SU-DHL-6 (cell line): ENCODE measurements around the gene MYLK3.

Source experiments
- H2AFZ ChIP-seq: fragments of 200-600 bp; sonication (generic); 2 replicates; pipeline ENCODE4 v1.6.1; 2014; ENCODE audit warnings: low read depth, mild to moderate bottlenecking, moderate library complexity, mixed read lengths, antibody characterized with exemption, low read length; ENCODE audit not compliant: severe bottlenecking
- H3F3A ChIP-seq: fragments of 200-600 bp; shearing (Covaris generic); 2 replicates; pipeline ENCODE4 v1.6.0; 2016; ENCODE audit warnings: antibody characterized with exemption, mild to moderate bottlenecking; ENCODE audit not compliant: insufficient read depth
- H3K27ac ChIP-seq: fragments of 200-600 bp; sonication (generic); 2 replicates; pipeline ENCODE4 v1.5.1; 2016; ENCODE audit warnings: low read depth, mild to moderate bottlenecking, low read length, moderate library complexity, mixed read lengths
- H3K27me3 ChIP-seq: fragments of 200-600 bp; sonication (generic), shearing (Covaris generic); 2 replicates; pipeline ENCODE4 v1.6.0; 2014; ENCODE audit warnings: mild to moderate bottlenecking, low read length
- H3K36me3 ChIP-seq: fragments of 200-600 bp; sonication (generic); 2 replicates; pipeline ENCODE4 v1.6.1; 2014; ENCODE audit warnings: mild to moderate bottlenecking, low read length, mixed read lengths
- H3K4me2 ChIP-seq: fragments of 300-600, 200-600 bp; shearing (Covaris generic), sonication (generic); 2 replicates; pipeline ENCODE4 v1.6.0; 2014; ENCODE audit warnings: low read length, low read depth, mild to moderate bottlenecking; ENCODE audit not compliant: poor library complexity, severe bottlenecking
- H3K4me3 ChIP-seq: fragments of 200-600 bp; sonication (generic); 2 replicates; pipeline ENCODE4 v1.5.1; 2014; ENCODE audit warnings: antibody characterized with exemption, low read length, mild to moderate bottlenecking, mixed read lengths; ENCODE audit not compliant: insufficient read depth, poor library complexity, severe bottlenecking
- H3K79me2 ChIP-seq: fragments of 200-600 bp; sonication (generic); 2 replicates; pipeline ENCODE4 v1.6.1; 2014; ENCODE audit warnings: mild to moderate bottlenecking, low read length, moderate library complexity; ENCODE audit not compliant: insufficient read depth
- H3K9ac ChIP-seq: fragments of 200-600 bp; sonication (generic); 2 replicates; pipeline ENCODE4 v1.7.0; 2014; ENCODE audit warnings: mild to moderate bottlenecking, low read length
- H3K9me2 ChIP-seq: fragments of 200-600 bp; sonication (generic); replicated peaks from 2 replicates; pipeline ENCODE4 v1.6.1; 2014; ENCODE audit warnings: low read length; ENCODE audit not compliant: insufficient read depth
- H3K9me3 ChIP-seq: fragments of 200-600 bp; sonication (generic); 2 replicates; pipeline ENCODE4 v1.6.1; 2014; ENCODE audit warnings: low read length, mixed read lengths; ENCODE audit not compliant: insufficient read depth
- H4K20me1 ChIP-seq: fragments of 200-600 bp; sonication (generic); 2 replicates; pipeline ENCODE4 v1.6.1; 2014; ENCODE audit warnings: low read depth, mild to moderate bottlenecking, antibody characterized with exemption, low read length, moderate library complexity, mixed read lengths
- EZH2phosphoT487 ChIP-seq: fragments of 200-600 bp; sonication (generic), shearing (Covaris generic); conservative IDR thresholded peaks from 2 replicates; pipeline ENCODE4 v1.6.1; 2018; ENCODE audit warnings: mild to moderate bottlenecking, antibody characterized with exemption, low read length, moderate library complexity, mixed read lengths
- TF ChIP-seq, protein P1 (sequence below): fragments of 200-600 bp; sonication (generic); IDR thresholded peaks from one replicate; pipeline ENCODE4 v1.5.1; 2017; ENCODE audit warnings: antibody characterized with exemption, mild to moderate bottlenecking, low read length, moderate library complexity; ENCODE audit not compliant: insufficient read depth, poor library complexity, severe bottlenecking

The MYLK3 gene

DNA sequence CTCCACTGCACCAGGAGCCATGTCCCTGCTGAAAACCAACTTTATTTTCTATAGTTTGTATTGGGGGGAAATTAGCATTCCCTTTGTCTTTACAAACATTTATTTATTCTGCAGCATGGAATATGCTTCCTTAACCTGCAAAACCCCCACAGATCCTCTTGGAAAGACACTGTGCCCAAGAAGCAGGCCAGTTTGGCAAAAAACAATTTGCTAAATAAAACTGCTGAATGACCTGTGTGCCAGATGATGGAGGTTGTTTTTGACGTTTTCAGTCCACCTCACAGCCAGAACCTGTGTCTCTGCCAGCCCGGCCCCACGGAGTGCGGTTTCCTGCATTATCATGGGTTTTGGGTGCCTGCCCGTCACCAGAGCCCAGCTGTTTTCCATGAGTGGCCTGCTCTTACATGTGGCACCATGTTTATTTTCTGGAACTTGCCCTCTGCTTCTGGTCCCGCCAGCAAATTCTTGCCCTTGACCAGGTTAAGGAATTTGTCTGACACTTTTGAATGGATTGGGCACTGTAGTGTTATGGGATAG lies 32.3 kb downstream of the MYLK3 start:
- H2AFZ ChIP-seq: no peak overlapping the region
- H3K4me3 ChIP-seq: no peak overlapping the region
- H3K9ac ChIP-seq: no peak overlapping the region
- H3K79me2 ChIP-seq: no peaks in the 10 kb centered on the region
- H4K20me1 ChIP-seq: no peaks in the 10 kb centered on the region
- H3K27me3 ChIP-seq: no peaks in the 10 kb centered on the region
- H3K9me3 ChIP-seq: no peaks in the 10 kb centered on the region
- no peak overlapping the region for H3K27ac ChIP-seq
- no peaks in the 10 kb centered on the region for H3K9me2 ChIP-seq
- no peaks in the 10 kb centered on the region for H3F3A ChIP-seq
- no peaks in the 10 kb centered on the region for H3K36me3 ChIP-seq
- H3K4me2 ChIP-seq: no peak overlapping the region
- TF ChIP-seq, protein P1, sequence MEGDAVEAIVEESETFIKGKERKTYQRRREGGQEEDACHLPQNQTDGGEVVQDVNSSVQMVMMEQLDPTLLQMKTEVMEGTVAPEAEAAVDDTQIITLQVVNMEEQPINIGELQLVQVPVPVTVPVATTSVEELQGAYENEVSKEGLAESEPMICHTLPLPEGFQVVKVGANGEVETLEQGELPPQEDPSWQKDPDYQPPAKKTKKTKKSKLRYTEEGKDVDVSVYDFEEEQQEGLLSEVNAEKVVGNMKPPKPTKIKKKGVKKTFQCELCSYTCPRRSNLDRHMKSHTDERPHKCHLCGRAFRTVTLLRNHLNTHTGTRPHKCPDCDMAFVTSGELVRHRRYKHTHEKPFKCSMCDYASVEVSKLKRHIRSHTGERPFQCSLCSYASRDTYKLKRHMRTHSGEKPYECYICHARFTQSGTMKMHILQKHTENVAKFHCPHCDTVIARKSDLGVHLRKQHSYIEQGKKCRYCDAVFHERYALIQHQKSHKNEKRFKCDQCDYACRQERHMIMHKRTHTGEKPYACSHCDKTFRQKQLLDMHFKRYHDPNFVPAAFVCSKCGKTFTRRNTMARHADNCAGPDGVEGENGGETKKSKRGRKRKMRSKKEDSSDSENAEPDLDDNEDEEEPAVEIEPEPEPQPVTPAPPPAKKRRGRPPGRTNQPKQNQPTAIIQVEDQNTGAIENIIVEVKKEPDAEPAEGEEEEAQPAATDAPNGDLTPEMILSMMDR: no peak
- no peak for TF ChIP-seq EZH2phosphoT487

GRCh38 chr16:46714797-46715591 lies 33.1 kb downstream of the MYLK3 start:
- no peak overlapping the region for H3K27ac ChIP-seq
- no peaks in the 10 kb centered on the region for H4K20me1 ChIP-seq
- H3K9me3 ChIP-seq: no peaks in the 10 kb centered on the region
- no peaks in the 10 kb centered on the region for H3K9me2 ChIP-seq
- no peak overlapping the region for H3K4me3 ChIP-seq
- H3K36me3 ChIP-seq: no peaks in the 10 kb centered on the region
- H3K27me3 ChIP-seq: no peaks in the 10 kb centered on the region
- no peaks in the 10 kb centered on the region for H3K79me2 ChIP-seq
- no peak overlapping the region for H2AFZ ChIP-seq
- no peaks in the 10 kb centered on the region for H3F3A ChIP-seq
- TF ChIP-seq, protein P1: no peak
- TF ChIP-seq EZH2phosphoT487: no peak
- no peak overlapping the region for H3K4me2 ChIP-seq
- H3K9ac ChIP-seq: no peak overlapping the region

DNA sequence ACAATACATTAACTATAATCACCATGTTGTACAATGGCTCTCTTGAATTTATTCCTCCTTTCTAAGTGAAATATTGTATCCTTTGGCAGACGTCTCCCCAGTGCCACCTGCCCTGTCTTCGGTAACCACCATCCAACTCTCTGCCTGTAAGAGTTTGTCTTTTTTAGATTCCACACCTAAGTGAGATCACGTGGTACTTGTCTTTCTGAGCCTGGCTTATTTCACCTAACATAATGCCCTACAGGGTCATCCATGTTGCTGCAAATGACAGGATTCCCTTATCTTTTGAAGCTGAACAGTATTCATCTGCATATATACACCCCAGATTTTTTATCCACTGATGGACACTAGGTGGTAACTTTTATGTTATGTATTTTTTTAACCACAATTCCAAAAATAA lies 34.5 kb downstream of the MYLK3 start:
- no peak overlapping the region for H2AFZ ChIP-seq
- H3K9ac ChIP-seq: no peak overlapping the region
- no peak overlapping the region for H3K27ac ChIP-seq
- H3K9me3 ChIP-seq: no peaks in the 10 kb centered on the region
- no peaks in the 10 kb centered on the region for H3K9me2 ChIP-seq
- H3K4me3 ChIP-seq: no peak overlapping the region
- H3K79me2 ChIP-seq: no peaks in the 10 kb centered on the region
- no peaks in the 10 kb centered on the region for H3K27me3 ChIP-seq
- no peak for TF ChIP-seq EZH2phosphoT487
- TF ChIP-seq, protein P1: no peak
- no peaks in the 10 kb centered on the region for H4K20me1 ChIP-seq
- H3F3A ChIP-seq: no peaks in the 10 kb centered on the region
- no peak overlapping the region for H3K4me2 ChIP-seq
- H3K36me3 ChIP-seq: no peaks in the 10 kb centered on the region
